GM04503 (cell line): ENCODE results near the gene KREMEN1.
"Not testable (repeated sequence)": the region's sequence is repeated elsewhere in the genome, so short reads cannot be mapped to it uniquely, and the experiment has no call there.

ENCODE experiments used
- DNase-seq: peaks from one replicate; pipeline ENCODE4 v3.0.0-alpha.2; 2012; ENCODE audit warnings: low read depth

KREMEN1 gene

DNA sequence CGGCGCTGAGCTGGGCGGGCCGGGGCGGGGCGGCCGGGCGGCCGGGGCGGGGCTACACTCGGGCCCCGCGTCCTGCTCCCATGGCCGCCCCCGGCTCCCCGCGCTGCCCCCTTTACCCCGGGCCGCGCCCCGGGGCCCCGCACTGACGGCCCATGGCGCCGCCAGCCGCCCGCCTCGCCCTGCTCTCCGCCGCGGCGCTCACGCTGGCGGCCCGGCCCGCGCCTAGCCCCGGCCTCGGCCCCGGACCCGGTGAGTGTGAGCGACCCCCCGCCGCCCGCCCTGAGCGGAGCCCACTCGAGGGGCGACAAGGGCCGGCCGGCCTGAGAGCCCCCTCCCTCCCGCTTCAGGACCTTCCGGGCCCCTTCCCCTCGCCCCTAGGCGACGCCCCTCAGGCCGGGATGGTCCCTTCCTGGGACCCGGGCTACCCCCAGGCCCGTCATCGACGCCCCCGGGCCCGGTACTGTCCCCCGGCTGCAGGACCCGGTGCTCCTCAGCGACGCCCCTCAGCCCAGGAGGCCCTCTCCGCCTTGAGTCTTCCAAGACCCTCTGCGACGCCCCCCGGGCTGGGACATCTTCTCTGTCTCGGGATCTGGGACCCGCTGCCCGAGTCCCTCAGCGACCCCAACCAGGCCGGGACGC lies at the start of gene KREMEN1:
Gene KREMEN1 (plus strand): TSS at position 57 of the 639 bp plus-strand sequence. CDS start 96 bp downstream, at position 153.
- no peak for DNase-seq

GRCh38 chr22:29023172-29023796 lies 49.6 kb upstream of the KREMEN1 start:
- DNase-seq, result no peak

DNA sequence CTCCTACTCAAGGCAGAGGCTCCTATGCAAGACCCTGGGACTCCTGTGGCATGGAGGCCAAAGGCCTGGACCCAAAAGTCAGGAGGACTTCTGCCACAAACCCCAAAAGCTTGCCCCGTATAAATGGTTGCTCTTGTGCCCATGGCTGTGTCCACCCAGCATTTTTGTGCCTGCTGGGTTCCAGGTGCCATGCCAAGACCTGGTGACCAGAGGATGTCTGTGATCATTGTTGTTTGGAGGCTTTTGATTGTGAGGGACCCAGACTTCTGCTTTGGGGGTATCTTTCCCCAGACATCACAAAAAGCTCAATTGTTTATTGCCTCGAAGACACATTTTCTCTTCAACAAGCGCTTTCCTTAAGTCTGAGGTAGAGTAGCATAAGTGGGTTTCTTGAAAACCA lies 46.3 kb upstream of the KREMEN1 start:
- DNase-seq, result no peak

DNA sequence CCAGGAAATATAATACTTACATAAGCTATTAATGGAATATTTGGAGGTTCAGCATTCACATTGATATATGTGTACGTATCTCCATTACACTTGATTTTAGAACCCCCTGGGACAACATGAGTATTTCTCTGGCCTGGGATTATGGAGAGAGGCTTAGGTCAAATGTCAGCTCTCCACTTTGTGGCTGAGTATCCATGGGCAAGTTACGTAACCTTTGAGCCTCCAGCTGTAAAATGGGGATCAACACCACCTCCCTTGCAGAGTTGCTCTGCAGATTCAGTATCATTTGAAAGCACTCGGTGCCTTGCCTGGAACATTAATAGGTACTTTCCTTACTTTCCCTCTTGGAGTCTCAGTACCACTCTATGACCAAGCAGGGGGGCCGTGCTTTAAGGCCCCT lies 44.4 kb upstream of the KREMEN1 start:
- no peak for DNase-seq

- DNase-seq, result no peak
Measured at GRCh38 chr22:29029202-29030000, 43.4 kb upstream of the KREMEN1 start.

DNA sequence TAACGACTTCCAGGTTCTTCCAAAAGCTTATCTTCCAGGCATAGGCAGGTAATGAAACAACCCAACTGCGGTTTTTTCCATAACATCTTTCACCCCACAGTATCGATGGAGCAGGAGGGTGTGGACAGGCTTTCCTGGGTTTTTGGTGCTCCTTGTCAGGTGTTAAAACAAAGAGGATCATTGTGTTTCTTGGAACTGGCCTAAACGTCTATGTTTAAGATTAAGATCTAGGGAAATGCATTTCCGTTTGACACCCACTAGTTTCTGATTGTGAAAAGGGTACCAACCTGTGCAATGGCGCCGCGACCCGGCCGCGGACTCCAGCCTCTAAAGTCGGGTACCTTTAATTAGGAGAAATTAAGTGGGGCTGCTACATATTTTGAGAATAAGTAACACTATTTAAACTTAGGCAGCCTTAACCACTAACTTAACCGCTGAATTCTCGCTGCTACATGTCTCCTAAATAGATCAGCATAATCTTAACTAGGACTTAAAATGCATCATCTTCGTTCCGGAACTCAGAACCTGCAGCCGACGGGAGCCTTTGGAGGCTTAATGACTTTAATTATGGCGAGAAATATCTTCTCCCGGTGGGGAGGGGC lies 42.7 kb upstream of the KREMEN1 start:
- DNase-seq, result no peak

DNA sequence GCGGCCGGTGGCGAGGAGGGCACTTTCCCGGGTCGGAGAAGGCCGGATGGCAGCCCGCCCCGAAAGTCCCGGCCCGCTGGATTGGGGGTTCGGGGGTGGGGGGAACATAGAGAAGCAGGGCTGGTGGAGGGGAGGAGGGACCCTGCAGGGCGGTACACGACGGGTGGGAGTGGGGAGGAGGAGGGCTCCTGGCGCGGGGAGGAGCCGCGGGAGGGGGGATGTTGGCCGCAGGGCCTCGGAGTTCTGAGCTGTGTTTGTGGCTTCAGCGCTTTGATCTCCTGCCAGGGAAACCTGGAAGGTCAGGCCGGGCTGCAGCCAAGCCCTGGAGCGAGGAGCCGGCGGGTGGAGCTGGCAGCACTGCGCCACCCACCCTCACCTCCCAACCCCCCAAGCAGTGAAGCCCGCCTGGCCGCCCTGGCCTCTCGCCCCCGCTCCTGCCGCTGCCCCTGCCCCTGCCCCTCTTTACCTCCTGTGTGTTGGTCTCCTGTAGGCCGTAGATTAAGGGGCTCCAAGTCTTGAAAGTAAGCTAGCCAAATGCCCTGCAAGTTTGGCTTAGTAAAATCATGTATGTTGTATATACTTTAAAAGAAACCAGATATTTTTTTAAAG lies 42.1 kb upstream of the KREMEN1 start:
- no peak for DNase-seq

DNA sequence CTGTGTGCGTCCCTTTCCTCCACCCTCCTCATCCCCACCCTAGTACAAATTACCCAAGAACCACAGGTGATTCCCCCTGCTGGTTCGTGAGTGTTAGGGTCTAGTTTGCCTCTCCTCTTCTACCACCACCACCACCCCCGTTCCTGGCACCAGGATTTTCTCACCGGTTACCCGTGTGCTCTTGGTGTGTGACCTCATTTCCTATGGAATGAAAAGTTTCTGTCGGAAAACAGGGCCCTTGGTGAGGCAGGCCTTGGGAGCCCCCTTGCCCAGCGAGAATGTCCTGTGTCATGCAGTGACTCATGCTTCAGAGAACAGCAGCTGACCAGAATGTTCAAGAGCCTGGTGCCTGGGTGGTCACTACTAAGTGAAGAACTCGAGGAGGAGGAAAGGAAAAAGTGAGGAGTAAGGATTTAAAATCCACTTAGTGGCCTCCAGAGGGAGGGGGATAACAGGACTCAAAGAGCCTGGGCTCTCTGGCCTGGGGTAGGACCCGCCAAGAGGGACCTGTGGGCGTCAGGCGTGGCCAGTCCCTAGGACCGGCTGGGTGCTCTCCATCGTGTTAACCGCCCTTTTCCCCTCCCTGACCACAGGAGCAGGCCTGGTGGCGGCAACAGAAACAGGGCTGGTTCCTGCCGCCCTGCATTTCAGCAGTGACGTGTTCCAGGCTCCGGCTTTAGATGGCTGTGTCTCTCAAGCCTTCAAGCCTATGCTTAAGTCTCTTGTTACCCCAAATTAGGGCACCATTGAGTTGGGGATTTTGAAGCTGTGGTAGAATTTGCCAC lies 41.4 kb upstream of the KREMEN1 start:
- peak; percentile 78 for DNase-seq

DNA sequence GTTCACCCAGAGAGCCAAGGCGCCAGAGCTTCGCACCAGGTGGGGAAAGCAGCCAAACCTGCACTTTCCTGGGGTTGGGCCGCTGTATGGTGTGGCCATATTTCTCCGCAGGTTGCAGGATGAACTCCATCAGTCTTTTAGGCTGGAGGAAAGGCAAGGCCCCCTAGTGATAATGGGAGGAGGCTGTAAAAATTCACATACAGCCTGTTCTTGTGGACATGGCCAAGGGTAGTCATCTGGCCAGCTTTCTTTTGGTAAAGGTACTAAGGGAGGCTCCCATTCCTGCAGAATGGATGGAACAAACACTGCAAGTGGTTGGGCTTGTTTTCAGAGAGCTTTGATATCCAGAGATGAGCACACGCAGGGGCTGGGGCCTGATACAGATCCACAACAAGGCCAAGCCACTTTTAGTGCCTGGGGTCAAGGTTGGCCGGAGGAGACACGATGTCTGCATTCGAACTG lies 40.8 kb upstream of the KREMEN1 start:
- DNase-seq, result no peak

DNA sequence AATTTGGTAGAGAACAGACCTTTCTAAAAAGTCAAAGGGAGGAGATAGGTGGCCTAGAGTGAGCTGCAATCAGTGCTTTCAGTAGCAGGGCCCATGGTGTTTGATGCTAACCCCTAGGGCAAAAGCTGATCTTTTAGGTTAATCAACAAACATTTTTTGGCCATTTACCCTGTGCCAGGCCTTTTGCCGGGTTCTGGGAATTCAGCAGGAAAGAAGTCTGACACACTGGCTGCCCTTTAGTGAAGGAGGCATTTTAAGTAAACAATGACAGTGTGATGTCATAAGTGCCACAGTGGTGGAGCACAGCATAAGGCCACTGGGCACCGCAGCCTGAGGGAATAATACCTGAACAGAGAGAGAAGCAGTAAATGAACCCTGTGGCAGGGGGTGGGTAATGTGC lies 40.3 kb upstream of the KREMEN1 start:
- no peak for DNase-seq

GRCh38 chr22:29037340-29037932 lies 35.4 kb upstream of the KREMEN1 start:
- DNase-seq, result no peak

GRCh38 chr22:29039148-29039547 lies 33.7 kb upstream of the KREMEN1 start:
- no peak for DNase-seq

DNA sequence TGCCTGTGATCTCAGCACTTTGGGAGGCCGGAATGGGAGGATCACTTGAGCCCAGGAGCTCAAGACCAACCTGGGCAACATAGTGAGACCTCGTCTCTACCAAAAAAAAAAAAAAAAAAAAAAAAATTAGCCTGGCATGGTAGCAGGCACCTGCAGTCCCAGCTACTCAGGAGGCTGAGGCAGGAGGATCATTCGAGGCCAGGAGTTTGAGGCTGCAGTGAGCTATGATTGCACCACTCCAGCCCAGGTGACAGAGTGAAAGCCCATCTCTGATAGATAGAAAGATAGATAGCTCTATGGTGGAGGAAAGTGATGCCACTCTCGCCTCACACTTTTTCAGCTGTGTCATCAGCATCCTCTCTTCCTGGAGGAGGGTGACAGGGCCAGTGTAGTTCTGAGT lies 33.2 kb upstream of the KREMEN1 start:
- not testable (repeated sequence) for DNase-seq

DNA sequence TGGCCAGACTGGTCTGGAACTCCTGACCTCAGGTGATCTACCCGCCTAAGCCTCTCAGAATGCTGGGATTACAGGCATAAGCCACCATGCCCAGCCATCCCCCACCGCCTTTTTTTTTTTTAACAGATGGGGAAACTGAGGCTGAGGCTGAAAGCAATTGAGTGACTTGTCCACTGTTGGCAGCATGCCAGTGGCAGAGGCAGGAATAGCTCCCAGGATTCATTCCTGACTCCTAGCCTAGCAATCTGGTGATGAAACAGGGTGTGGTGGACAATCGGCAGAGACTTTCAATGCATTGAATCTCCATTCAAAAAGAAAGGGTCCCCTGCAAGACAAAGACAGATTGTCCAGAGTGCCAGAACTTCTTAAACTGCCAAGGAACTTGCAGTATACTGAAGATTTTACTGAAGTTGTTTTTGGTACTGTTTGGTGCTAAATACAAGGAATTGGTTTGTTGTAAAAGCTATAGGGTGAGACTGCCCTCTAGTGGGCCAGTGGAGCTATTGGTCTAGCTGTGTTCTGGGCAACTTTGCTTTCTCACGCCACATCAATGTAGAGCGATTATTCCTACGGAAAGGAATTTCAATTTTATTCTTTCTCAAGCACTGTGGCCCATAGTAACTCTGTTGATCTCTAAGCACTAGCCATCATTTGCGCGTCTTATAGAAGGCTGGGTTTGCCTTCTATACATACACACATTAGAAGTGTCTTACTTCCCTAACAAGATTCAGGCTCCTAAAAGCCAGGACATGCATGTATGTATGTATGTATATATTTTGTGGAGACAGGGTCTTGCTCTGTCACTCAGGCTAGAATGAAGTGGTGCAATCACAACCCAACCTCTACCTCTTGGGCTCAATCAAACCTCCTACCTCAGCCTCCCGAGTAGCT lies 32.2 kb upstream of the KREMEN1 start:
- DNase-seq, result peak; percentile 66

DNA sequence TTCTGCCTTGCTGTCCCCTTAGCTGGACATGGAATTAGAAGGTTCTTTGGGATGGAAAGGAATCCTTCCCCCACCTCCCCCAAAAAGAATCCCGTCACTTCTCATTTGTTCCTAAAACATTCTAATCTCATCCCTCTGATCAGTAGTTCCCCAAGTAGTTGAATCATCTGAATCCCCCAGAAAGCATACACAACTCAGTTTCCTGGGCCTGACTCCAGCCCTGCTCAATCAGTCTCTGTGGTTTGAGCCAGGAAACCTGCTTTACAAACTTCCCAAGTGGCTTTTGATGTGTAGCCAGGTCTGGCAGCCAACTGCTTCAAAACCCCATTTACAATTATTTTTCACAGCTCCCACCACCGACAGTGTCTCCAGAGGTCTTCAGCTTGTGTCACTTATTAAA lies 31.4 kb upstream of the KREMEN1 start:
- DNase-seq, result no peak

DNA sequence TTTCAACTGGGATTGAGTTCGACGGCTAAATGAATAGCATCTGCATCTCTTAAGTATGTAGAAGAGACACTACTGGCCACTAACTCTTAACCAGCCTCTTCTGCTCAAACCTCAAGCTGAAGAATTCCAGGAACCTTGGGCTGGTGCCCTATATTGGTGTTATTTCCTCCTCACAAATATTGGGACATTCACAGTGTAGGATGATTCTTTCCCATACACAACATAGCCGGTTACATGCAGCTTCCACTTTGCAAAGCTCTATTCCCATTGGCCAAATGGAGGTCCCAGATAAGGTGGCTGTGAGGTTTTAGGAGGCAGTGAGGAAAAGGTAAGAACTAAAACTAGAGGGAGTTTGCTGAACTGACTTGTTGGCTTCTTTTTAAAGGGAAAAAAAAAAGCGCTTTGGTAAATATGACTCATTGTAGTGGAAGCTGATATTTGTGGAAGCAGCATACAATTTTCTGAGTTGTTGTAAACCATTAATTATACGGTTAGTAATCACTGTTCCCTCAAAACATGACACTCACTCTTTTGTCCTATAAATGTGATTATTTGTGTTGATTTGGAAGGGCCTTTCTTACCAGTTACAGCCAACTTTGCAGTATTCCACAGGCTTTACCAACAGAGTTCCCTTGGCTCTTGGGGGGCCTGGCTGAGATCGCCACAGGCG lies 28.8 kb upstream of the KREMEN1 start:
- no peak for DNase-seq

- no peak for DNase-seq
Measured at GRCh38 chr22:29044657-29045176, 28.1 kb upstream of the KREMEN1 start.

- no peak for DNase-seq
Measured at GRCh38 chr22:29048822-29049654, 23.8 kb upstream of the KREMEN1 start.
